SK-N-SH treated with all-trans-retinoic acid at 6 μM for 48 hours (cell line): ENCODE data around the gene HHAT.
A peak's percentile ranks its signal among the peaks of the same experiment; 100 is the strongest.

Experiments
- ATAC-seq: fragments of 200-7000 bp; cut with Tn5 transposase; 3 replicates; pipeline ENCODE4 v1.9.1; 2020; ENCODE audit warnings: mild to moderate bottlenecking, moderate library complexity
- ARNTL ChIP-seq: fragments of 450-650 bp; formaldehyde crosslinking; IDR thresholded peaks from 2 replicates; pipeline ENCODE4 v1.5.0; 2020; ENCODE audit warnings: low read depth, mild to moderate bottlenecking, moderate library complexity, borderline replicate concordance
- BACH2 ChIP-seq: fragments of 250-450 bp; sonication (Bioruptor Pico); IDR thresholded peaks from 2 replicates; pipeline ENCODE4 v1.9.0; 2021; ENCODE audit warnings: mild to moderate bottlenecking, borderline replicate concordance
- CSDC2 ChIP-seq: fragments of 250-450 bp; sonication (Bioruptor Pico); IDR thresholded peaks from 2 replicates; pipeline ENCODE4 v1.5.0; 2020; ENCODE audit warnings: mild to moderate bottlenecking, moderate library complexity
- ESRRG ChIP-seq: fragments of 250-450 bp; sonication (Bioruptor Pico); IDR thresholded peaks from 2 replicates; pipeline ENCODE4 v1.6.1; 2021; ENCODE audit warnings: mild to moderate bottlenecking
- GLIS3 ChIP-seq: fragments of 250-450 bp; sonication (Bioruptor Pico); IDR thresholded peaks from 2 replicates; pipeline ENCODE4 v1.5.0; 2020; ENCODE audit warnings: mild to moderate bottlenecking, moderate library complexity
- ISL1 ChIP-seq: fragments of 250-450 bp; sonication (Bioruptor Pico); IDR thresholded peaks from 2 replicates; pipeline ENCODE4 v2.1.2; 2022; ENCODE audit warnings: mild to moderate bottlenecking, moderate library complexity
- OSR1 ChIP-seq: fragments of 250-450 bp; sonication (Bioruptor Pico); IDR thresholded peaks from 2 replicates; pipeline ENCODE4 v1.8.0; 2022; ENCODE audit warnings: moderate library complexity, mild to moderate bottlenecking, inconsistent platforms
- RARB ChIP-seq: fragments of 250-450 bp; sonication (Bioruptor Pico); IDR thresholded peaks from 2 replicates; pipeline ENCODE4 v1.8.0; 2021; ENCODE audit warnings: mild to moderate bottlenecking, moderate library complexity
- SNAI2 ChIP-seq: fragments of 250-450 bp; sonication (Bioruptor Pico); IDR thresholded peaks from 2 replicates; pipeline ENCODE4 v1.5.0; 2020; ENCODE audit warnings: mild to moderate bottlenecking, moderate library complexity
- TCF4 ChIP-seq: fragments of 250-450 bp; sonication (Bioruptor Pico); IDR thresholded peaks from 2 replicates; pipeline ENCODE4 v1.8.0; 2021; ENCODE audit warnings: mild to moderate bottlenecking, moderate library complexity, borderline replicate concordance
- TOX ChIP-seq: fragments of 250-450 bp; sonication (Bioruptor Pico); IDR thresholded peaks from 2 replicates; pipeline ENCODE4 v1.8.0; 2021; ENCODE audit warnings: mild to moderate bottlenecking, moderate library complexity, borderline replicate concordance
- ZC3H10 ChIP-seq: fragments of 250-450 bp; sonication (Bioruptor Pico); IDR thresholded peaks from 2 replicates; pipeline ENCODE4 v1.5.1; 2021; ENCODE audit warnings: mild to moderate bottlenecking, moderate library complexity
- ZFP30 ChIP-seq: fragments of 450-650 bp; formaldehyde crosslinking; IDR thresholded peaks from 2 replicates; pipeline ENCODE4 v1.5.0; 2022; ENCODE audit warnings: mild to moderate bottlenecking, moderate library complexity
- ZNF565 ChIP-seq: fragments of 450-650 bp; formaldehyde crosslinking; conservative IDR thresholded peaks from 2 replicates; pipeline ENCODE4 v1.5.0; 2020; ENCODE audit warnings: low read depth, mild to moderate bottlenecking, moderate library complexity
- ZNF70 ChIP-seq: fragments of 450-650 bp; formaldehyde crosslinking; IDR thresholded peaks from 2 replicates; pipeline ENCODE4 v1.5.0; 2020; ENCODE audit warnings: mild to moderate bottlenecking, moderate library complexity
- ZNF8 ChIP-seq: fragments of 450-650 bp; formaldehyde crosslinking; IDR thresholded peaks from 2 replicates; pipeline ENCODE4 v1.5.0; 2020; ENCODE audit warnings: mild to moderate bottlenecking, moderate library complexity
- TF ChIP-seq, protein P1 (sequence below): fragments of 250-450 bp; sonication (Bioruptor Pico); IDR thresholded peaks from 2 replicates; pipeline ENCODE4 v1.5.1; 2020; ENCODE audit warnings: low read depth, mild to moderate bottlenecking, moderate library complexity
- TF ChIP-seq, protein P2 (sequence below): fragments of 250-450 bp; sonication (Bioruptor Pico); IDR thresholded peaks from 2 replicates; pipeline ENCODE4 v1.8.0; 2020; ENCODE audit warnings: mild to moderate bottlenecking, moderate library complexity, borderline replicate concordance
- TF ChIP-seq, protein P3 (sequence below): fragments of 250-450 bp; sonication (Bioruptor Pico); IDR thresholded peaks from 2 replicates; pipeline ENCODE4 v1.5.0; 2020; ENCODE audit warnings: mild to moderate bottlenecking, moderate library complexity

HHAT gene

DNA sequence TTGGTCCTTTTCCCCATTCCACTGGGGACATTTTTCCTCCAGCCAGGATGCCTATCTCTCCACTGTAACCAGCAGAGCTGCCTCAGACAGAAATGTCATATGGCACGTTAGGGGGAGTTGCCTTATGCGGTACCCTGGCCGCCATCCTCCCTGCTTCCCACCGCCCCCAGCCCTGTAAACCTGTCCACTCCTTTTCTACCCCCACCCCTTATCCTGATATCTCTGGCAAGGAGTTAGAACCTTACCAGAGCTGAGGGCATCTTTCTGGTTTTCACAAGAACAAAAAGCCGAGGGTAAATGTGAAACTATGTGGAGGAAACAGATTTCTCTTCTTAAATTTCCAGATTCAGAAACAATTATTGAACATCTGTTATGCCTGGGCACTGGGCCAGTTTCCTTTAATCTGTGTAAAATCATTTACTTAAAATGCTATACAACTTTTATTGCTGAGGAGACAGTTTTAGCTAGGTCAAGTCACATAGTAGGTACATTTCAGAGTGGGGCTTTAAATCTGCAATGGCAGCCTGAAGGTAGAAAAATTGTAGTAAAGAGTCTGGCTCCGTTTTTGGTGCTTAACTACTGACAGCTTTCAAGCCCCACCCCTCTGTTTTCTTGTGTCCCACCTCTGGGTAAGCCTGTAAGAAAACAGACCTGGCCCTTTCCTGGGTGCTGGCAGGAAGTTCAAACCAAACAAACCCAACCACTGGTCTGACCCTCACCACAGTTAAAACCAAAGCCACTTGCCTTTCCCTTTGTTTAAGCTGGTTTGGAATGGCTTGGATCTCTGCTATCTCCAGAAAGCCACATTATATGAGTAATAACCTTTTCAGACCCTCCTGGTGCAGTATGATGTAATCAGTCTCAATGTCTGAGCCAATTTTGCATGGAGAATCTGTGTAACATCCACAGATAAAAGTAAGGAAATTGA, 319.0 kb downstream of the HHAT start:
- ATAC-seq = peak; percentile 61
- TF ChIP-seq ARNTL (CRISPR knock-in tag) (no peak), ESRRG (CRISPR knock-in tag) (no peak), ISL1 (no peak; the same call in 1 of the 2 replicates), CSDC2 (CRISPR knock-in tag) (no peak), ZFP30 (CRISPR knock-in tag) (no peak), ZC3H10 (CRISPR knock-in tag) (no peak), SNAI2 (CRISPR knock-in tag) (no peak), GLIS3 (CRISPR knock-in tag) (no peak), TOX (no peak), TCF4 (CRISPR knock-in tag) (0 out of 2 replicates have a peak, but pooled peaks have one; percentile 46), ZNF565 (no peak)
- TF ChIP-seq, protein P1, sequence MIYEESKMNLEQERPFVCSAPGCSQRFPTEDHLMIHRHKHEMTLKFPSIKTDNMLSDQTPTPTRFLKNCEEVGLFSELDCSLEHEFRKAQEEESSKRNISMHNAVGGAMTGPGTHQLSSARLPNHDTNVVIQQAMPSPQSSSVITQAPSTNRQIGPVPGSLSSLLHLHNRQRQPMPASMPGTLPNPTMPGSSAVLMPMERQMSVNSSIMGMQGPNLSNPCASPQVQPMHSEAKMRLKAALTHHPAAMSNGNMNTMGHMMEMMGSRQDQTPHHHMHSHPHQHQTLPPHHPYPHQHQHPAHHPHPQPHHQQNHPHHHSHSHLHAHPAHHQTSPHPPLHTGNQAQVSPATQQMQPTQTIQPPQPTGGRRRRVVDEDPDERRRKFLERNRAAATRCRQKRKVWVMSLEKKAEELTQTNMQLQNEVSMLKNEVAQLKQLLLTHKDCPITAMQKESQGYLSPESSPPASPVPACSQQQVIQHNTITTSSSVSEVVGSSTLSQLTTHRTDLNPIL = no peak
- TF ChIP-seq, protein P2, sequence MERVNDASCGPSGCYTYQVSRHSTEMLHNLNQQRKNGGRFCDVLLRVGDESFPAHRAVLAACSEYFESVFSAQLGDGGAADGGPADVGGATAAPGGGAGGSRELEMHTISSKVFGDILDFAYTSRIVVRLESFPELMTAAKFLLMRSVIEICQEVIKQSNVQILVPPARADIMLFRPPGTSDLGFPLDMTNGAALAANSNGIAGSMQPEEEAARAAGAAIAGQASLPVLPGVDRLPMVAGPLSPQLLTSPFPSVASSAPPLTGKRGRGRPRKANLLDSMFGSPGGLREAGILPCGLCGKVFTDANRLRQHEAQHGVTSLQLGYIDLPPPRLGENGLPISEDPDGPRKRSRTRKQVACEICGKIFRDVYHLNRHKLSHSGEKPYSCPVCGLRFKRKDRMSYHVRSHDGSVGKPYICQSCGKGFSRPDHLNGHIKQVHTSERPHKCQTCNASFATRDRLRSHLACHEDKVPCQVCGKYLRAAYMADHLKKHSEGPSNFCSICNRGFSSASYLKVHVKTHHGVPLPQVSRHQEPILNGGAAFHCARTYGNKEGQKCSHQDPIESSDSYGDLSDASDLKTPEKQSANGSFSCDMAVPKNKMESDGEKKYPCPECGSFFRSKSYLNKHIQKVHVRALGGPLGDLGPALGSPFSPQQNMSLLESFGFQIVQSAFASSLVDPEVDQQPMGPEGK (CRISPR knock-in tag) = no peak
- TF ChIP-seq, protein P3, sequence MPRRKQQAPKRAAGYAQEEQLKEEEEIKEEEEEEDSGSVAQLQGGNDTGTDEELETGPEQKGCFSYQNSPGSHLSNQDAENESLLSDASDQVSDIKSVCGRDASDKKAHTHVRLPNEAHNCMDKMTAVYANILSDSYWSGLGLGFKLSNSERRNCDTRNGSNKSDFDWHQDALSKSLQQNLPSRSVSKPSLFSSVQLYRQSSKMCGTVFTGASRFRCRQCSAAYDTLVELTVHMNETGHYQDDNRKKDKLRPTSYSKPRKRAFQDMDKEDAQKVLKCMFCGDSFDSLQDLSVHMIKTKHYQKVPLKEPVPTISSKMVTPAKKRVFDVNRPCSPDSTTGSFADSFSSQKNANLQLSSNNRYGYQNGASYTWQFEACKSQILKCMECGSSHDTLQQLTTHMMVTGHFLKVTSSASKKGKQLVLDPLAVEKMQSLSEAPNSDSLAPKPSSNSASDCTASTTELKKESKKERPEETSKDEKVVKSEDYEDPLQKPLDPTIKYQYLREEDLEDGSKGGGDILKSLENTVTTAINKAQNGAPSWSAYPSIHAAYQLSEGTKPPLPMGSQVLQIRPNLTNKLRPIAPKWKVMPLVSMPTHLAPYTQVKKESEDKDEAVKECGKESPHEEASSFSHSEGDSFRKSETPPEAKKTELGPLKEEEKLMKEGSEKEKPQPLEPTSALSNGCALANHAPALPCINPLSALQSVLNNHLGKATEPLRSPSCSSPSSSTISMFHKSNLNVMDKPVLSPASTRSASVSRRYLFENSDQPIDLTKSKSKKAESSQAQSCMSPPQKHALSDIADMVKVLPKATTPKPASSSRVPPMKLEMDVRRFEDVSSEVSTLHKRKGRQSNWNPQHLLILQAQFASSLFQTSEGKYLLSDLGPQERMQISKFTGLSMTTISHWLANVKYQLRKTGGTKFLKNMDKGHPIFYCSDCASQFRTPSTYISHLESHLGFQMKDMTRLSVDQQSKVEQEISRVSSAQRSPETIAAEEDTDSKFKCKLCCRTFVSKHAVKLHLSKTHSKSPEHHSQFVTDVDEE = peak; percentile 19; the same call in 1 of the 2 replicates

DNA sequence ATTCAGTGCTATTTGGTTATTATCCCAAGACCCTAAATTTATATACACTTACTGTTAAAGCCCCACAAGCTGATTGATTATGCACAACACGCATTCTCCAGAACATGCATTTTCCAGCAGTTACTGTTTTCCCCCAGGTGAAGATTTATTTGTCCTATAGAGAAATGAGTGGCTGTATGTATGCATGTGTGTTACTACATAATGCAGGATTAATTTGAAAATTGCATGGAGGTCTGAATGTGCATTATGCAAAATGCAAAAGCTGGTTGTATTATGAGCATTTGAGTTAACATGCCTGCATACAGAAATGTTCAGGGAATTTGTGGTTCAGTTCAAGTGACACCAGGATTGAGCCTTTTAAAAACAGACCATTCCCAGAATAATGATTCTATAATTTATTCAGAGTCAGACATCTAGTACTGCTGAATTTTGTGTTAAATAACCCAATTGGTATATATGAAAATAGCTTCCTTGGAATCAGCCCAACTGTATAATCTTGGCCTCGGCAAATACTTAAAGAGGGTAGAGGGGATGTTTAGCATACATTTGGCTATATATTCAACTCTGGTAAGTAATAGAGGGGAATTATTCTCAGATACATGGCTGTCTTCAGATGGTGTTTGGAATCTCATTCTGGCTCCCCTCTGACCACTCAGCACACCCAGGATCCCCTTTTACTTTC, 320.0 kb downstream of the HHAT start:
- no peak for ATAC-seq

More for the DNA sequence above, 320.0 kb downstream of the HHAT start:
- TF ChIP-seq TOX = no peak
- no peak for TF ChIP-seq GLIS3 (CRISPR knock-in tag)
- no peak for TF ChIP-seq ZNF70 (CRISPR knock-in tag)
- no peak for TF ChIP-seq RARB (CRISPR knock-in tag)
- no peak for TF ChIP-seq ZFP30 (CRISPR knock-in tag)
- no peak for TF ChIP-seq BACH2 (CRISPR knock-in tag)
- TF ChIP-seq ARNTL (CRISPR knock-in tag) = no peak
- TF ChIP-seq, protein P3 = no peak
- no peak for TF ChIP-seq OSR1 (CRISPR knock-in tag)
- no peak for TF ChIP-seq ZNF8 (CRISPR knock-in tag)
- TF ChIP-seq TCF4 (CRISPR knock-in tag) = no peak
- no peak for TF ChIP-seq ZNF565
- no peak for TF ChIP-seq ISL1
- TF ChIP-seq CSDC2 (CRISPR knock-in tag) = no peak
- TF ChIP-seq SNAI2 (CRISPR knock-in tag) = no peak
- TF ChIP-seq, protein P1 = no peak
- no peak for TF ChIP-seq ZC3H10 (CRISPR knock-in tag)
- TF ChIP-seq, protein P2 (CRISPR knock-in tag) = no peak
- TF ChIP-seq, all 23 proteins: peak for 0
